ENCODE measurements around the gene FGF7.
"Not testable (repeated sequence)": the region's sequence is repeated elsewhere in the genome, so short reads cannot be mapped to it uniquely, and the experiment has no call there.

Gene FGF7

DNA sequence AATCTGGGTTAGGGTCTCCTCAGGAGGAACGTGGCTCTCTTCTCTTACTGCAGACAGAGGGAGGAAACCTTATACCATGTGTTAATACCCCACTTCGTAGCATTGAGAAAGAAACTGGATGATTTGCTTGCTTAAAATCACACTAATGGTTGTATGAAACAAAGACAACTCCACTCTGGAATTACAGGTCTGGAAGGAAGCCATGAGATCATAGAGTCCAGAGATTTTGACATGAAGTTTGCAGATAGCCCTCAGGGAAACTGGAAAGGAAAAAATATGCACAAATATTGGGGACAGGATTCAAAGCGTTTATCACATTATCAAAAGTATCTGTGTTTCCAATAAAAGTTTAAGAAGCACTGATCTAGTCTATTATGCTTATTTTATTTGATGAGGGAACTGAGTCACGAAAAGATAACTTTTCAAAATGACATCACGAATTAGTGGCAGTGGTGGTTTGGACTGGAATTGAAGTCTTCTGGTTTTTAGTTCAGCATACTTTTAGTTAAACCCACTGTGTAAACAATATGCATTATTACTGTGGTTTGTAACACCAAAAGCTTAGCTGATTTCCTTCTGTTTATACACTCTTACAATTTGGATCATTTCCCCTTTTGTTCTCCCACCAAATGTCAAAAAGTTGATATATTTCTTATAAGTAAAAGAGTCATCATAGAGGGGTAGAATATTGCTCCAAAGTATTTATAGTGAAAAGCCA is 16.8 kb downstream of the FGF7 start:
- DNase-seq = no peak

DNA sequence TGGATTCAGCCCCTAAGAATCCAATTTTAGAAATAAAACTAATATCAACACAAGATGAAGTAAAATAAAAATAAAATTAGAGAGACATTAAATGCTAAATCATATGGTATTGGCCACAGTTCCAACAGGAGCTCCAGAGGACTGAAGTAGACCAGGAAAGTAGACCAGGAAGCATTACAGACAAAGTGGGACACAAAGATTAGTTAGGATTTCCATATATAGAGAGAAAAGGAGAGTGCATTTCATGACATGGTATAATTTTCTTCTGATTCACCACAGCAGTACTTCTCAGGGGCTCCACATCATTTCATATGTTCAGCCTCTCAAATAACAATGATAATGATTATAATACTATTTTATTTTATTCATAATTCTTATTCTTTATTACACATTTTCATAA is 18.3 kb downstream of the FGF7 start:
- no peak for DNase-seq

DNA sequence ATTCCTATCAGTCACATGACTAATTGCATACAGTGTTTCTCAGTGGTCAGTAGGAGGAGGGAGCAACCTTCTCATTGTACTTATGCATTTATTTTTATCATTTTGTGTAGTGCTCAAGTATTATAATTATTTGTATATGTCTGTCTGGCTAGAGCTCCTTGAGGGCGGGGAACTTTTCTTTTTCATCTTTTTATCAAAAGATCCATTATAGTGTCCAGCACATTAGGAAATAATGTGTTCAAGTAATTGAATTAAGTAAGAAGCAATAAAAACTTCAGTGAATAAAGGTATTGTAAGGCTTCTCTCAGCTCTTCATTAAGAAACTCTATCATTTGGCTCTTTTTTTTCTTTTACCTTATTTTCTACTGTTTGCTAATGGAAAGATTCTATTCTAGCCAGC is 18.8 kb downstream of the FGF7 start:
- DNase-seq = no peak

DNA sequence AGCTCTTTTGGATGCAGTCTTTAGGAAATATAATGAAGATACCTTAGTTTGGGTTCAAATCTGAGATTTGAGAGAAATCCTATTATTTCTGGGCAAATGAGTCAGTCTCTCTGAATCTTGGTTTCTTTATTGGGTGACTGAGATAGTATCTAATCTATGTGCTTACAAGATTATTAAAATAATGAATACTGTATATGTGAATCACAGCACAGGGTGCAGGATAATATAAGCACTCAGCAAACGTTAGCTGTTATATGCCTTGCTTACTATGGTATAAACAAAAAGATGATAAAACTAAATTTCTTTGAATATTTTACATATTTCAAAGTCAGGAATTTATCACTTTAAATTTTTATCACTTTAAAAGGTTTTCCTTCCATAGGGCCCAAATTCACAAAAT is 29.6 kb downstream of the FGF7 start:
- DNase-seq = no peak

DNA sequence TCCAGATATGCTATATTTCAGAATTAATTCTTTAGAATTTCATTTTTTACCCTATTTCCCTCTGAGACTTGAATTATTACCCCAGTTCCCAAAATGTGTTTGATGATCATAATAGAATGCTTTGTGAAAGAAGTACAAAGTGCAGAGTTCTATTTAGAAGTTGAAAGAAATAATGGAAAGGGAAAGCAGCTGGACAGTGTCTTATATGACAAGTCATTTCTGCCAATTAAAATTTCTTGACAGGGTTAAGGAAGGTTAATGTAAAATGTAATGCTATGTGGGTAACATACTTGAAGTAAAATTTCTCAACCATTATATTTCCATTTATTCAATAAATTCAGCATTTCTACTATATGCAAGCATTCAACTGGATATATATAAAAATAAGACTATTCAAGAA is 33.1 kb downstream of the FGF7 start:
- no peak for DNase-seq

DNA sequence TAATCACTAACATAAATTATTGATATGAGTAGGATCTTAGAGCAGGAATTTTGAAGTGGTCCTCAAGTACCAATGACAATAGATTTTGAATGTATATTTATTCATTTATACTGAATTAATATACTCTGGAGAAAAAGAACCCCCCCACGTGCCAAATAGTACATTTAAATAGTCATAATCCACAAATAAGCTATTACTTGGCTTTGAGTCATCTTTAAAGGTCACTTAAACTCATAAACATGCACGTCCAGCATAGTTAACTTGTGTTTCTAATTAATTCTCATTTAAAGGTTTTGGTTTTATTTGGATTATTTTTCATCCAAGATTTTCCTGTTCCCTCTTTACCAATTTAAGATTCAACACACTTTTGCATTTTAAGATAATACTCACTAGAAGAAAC is 35.1 kb downstream of the FGF7 start:
- no peak for DNase-seq

DNA sequence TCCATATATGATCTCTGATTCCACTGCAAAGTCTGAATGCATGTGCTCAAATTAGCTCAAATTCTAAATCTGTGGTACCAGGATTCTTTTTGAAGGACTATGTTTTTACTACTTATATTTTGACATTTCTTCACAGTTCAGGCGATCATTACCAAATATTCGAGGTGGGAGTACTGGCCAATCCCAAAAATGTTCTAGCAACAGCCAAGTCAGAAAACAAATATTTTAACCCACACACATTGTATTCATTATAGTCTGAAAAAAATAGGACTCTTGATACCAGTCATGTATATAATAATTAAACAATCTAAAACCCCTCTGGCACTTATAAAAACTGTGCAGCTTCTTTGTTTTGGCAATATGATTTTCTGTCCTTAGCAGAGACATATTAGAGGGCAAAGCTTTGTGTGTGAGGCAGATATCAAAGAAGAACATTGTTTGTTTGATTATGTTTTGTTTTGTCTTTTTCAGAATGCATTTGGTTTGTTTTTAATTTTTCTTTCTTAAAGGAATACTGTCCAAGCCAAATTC is 37.4 kb downstream of the FGF7 start:
- DNase-seq = no peak

DNA sequence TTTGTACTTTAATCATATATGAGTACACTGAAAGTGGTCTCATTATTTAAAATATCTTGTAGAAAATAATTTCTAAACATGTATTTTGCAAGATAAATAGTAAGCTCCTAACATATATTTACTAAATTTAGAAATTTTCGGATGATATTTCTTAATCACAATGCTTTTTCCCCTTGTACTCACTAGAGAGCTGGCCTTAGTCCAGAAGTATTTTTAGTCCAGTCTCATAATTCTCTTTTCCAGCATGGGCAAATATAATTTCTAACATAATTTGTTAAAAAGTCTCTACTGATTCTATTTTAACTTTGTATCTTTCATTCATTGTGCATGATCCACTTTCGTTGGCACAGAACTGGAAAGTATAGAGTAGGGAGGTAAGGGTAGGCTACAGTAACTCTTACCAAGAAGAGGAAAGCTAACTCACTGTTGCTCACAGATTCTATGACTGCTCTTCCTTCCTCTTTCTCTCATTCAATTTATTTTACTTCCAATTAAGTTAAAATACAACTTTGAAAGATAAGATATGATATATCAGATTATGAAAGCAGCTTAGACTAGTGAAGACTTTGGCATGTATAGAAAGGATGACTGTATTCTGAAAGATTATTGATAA is 39.3 kb downstream of the FGF7 start:
- no peak for DNase-seq

DNA sequence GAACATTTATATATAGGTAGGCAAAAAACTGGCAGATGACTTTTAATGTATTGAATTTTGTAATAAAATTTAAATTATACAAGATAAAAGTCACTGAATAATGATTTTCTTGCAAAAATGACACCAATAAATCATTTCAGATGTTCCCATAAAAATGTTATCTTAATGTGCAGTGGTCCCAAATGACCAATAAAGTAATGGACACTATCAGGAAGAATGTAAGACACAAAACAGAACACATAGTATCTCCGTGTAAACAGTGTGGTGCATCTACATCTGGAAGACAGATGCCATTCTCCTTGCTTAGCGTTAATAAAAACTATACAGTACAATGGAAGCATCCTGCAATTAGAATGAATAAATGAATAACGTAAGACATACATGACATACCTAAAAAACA is 41.5 kb downstream of the FGF7 start:
- no peak for DNase-seq

DNA sequence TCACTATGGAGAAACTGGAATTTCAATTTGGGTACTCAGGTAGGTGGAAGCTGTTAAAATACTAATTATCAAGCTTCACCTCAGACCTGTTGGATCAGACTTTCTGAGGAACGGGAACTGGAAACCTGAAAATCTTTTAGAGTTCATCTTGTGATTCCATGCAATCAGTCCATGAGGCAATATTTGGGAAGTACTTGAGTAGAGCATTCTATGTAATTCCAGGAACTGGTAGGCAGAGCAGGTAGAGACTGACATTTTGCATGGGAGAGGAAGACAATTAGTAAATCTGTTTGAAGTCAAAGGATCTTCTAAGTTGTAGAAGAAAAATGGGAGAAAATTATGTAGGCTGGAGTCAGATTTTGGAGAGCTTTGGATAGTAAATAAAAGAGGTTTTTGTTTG is 43.1 kb downstream of the FGF7 start:
- DNase-seq = no peak

DNA sequence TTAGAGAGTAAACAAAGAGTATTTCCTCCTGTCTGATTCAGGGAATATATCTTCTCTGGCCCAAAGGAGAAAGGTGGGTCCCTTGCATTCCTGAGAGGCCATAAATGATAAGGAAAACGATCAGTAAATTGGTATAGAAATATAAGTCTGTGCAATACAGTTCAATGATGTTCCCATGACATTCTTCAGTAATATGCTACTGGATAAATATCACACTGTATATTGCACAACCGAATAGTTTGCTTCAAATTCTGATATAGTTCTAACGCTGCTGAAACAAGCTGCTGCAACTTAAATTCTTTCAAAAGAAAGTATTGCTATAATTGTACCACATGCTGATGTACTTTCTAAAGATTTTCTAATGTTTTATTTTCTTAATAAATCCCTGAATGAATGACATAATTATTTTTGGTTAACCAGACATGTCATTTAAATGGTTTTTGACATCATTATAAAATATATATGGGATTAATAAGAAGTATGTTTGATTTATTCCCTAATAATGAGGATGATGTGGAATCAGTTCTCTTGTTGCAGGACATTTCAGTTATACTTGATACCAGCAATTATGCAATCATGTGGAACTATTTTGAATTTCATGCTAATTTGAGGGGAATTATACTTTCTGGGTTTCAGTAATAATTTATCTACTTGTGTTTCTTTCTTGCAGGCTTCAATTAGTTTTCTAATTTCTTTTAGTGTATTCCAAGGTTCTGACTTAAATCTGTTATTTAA is 44.9 kb downstream of the FGF7 start:
- no peak for DNase-seq

DNA sequence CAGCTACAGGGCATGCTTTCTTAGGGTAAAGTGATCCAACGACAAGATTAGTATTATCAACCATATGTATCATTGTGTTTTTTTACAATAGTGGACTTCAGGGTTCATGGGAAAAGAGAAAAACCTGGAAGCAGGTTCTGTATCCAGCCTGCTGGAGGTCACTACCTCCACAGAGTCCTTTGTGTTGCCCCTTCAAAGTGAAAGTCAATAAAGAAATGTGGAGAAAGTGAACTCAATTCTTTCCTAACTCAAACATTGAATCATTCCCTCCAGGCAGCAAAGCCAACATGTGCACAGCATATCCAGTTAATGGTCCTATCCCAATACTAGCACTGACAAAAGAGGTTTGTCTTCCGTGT is 45.4 kb downstream of the FGF7 start:
- no peak for DNase-seq

DNA sequence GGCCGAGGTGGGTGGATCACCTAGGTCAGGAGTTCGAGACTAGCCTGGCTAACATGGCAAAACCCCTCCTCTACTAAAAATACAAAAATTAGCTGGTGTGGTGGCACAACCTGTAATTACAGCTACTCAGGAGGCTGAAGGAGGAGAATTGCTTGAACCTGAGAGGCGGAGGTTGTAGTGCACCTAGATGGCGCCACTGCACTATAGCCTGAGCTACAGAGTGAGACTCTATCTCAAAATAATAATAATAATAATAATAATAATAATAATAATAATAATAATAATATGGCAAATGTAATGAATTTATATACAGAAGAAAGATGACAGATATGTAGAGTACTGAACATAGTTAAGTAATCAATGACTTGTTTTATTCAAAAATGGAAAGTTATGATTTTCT is 48.2 kb downstream of the FGF7 start:
- not testable (repeated sequence) for DNase-seq

DNA sequence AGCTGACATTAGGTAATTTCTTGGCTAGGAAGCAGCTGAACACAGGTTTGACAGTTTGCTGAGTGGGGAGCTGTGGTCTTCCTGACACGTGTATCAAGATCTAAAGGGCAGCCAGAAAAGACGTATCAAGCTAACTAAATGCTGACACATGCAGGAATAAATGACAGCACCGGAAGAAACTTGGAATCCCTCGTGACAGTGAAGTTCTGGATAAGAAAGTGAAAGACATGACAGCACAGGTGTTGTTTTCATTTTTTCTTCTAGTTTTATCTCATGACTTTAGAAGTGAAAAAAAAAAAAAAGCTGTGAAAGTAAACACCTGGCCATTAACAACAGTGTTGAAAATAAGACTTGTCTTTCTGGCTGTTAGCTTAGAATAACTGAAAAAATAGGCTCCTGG is 48.7 kb downstream of the FGF7 start:
- no peak for DNase-seq

DNA sequence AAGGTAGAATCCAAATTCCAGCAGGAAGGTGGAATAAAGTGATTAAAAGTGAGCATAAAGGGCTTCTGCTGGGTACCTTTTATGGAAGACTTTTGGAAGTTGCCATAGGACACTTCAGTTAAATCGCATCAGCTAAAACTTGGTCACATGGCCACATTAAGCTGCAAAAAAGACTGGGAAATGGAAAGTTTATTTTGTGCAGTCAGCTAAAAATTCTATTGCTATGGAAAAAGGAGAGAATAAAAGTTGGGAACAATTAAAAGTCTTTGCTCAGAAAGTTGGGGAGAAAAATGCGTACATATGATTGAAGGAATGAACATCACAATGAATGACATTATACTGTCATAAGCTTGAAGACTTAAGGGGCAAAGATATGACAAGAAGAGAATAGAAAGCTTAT is 49.3 kb downstream of the FGF7 start:
- no peak for DNase-seq

DNA sequence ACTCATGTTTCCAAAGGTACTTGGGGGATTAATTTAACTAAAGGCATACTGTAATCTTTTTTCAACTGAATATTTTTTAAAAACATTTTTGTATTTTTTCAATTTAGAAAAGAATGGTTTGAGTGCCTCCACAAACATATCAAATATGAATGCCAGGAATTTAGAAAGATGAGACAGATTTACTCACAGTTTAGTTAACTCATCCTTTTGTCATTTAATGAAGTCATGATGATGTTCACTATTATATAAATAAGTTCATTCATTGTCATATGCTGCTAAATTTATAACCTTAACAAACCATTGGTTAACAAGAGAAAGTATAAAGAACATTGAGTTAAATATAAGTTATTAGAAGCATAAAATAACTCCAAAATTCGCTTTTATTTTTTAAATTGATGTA is 50.0 kb downstream of the FGF7 start:
- no peak for DNase-seq

DNA sequence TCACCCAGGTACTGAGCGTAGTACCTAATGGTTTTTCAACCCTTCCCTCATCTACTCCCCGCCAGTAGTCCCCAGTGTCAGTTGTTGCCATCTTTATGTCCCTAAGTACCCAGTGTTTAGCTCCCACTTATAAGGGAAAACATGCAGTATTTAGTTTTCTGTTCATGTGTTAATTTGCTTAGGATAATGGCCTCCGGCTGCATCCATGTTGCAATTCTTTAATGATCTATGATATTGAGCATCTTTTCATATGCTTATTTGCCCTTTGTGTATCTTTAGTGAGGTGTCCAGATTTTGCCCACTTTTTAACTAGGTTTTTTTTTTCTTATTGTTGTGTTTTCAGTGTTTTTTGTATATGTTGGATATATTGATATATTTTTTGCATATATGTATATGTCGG is 55.0 kb downstream of the FGF7 start:
- not testable (repeated sequence) for DNase-seq

DNA sequence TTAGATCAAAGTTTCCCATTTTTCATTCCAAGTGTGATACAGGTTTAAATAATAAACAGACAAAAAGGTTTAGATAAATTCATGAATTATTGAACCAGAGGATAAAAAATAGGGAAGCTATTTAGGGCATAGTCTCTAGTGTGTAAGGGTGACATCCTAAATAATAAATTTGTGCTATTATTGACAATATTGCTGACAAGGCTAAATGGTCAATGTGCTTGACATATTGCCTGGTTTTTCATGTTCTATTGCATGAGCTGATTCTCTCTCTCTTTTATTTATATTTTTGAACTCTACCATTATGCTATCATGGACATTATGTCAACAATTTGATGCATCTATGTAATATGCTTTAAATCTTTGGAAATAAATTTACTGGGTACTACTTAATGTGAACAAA is 55.9 kb downstream of the FGF7 start:
- DNase-seq = not testable (repeated sequence)

DNA sequence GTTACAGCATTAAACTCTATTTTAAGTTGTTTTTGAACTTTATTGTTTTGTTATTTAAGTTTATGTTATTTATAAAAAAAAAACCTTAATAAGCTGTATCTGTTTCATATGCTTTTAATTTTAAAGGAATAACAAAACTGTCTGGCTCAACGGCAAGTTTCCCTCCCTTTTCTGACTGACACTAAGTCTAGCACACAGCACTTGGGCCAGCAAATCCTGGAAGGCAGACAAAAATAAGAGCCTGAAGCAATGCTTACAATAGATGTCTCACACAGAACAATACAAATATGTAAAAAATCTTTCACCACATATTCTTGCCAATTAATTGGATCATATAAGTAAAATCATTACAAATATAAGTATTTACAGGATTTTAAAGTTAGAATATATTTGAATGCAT is 62.4 kb downstream of the FGF7 start:
- DNase-seq = not testable (repeated sequence)

DNA sequence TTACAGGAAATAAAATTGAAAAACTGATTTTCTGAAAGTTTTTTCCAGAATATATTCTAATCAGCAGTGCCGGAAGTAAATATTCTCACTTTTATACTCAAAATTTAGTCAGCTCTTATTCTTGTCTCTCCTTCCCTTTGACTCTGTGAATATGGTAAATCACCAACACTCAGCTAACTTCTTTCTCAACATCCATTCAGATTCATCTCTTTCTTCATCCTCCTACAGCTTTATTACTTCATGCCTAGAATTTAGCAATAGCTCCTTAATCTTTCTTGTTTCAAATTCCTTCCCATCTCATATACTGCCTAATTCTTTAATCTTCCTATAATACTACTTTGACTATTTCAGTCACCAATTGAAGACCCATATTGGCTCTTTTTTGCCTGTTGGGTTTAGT is 67.9 kb downstream of the FGF7 start:
- no peak for DNase-seq

DNA sequence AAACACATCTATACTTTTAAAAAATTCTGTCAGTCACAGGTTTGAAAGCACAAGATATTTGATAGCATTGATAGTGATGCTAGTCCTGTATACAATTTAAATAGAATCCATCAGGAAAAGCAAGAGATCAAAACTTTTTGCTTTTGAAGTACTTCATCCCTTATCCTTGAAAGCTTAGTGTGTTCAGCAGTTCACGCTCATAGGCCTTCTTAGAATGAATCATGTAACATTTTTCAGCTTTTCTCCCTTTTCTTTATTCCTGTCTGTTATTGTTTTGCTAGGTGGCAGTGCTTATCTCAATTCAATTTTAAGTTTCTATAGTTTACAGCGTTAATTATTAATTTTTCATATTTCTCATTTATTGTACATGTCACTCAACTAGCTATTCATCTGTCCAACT is 69.1 kb downstream of the FGF7 start:
- DNase-seq = no peak

DNA sequence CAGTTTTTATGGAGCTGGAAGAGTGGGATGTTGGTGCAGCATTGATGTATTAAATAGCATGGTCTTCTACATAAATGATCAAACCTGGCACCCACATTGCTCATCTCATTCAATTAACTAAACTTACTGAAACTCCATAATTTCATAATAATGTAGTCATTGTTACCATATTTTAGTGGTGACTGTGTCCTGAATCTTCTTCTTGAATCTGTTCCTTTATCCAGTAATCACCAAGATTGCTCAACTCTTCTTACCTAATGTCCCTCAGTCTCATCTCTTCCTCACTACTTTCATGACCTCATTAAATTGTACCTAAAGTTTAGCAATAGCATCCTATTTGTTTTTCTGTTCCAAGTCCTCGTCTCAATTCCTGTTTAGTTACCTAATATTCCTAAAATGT is 69.8 kb downstream of the FGF7 start:
- DNase-seq = no peak

DNA sequence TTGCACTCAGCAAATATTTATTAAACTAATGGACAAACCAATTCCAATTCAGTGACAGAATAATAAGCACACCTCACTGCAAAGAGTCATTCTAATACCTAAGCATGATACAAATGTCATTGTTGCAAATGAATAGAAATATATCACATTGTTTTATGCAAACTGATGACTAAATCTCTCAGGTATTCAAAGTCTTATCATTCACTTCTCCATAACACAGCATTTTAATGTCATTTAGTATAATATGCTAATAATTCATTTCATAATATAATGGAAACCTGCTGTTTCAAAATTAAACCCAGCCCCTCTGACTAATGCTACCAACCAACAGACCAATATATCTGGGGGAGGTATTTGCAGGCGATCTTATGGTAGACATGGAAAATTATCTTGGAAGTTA is 71.8 kb downstream of the FGF7 start:
- DNase-seq = no peak

Data from NCI-H2107 (cell line).